HG02763 (cell line): ENCODE results near the gene OAS3.
"Not testable (repeated sequence)": the region's sequence is repeated elsewhere in the genome, so short reads cannot be mapped to it uniquely, and the experiment has no call there.

Experiments
- ATAC-seq: cut with Tn5 transposase; IDR thresholded peaks from one replicate; pipeline ENCODE4 v1.9.1; 2021; ENCODE audit warnings: mild to moderate bottlenecking, moderate library complexity; ENCODE audit not compliant: unreplicated experiment

The OAS3 gene

GRCh38 chr12:112948806-112949205 lies 10.5 kb downstream of the OAS3 start:
- no peak for ATAC-seq

GRCh38 chr12:112950701-112951100 lies 12.4 kb downstream of the OAS3 start:
- ATAC-seq = no peak

GRCh38 chr12:112957125-112957524 lies 18.9 kb downstream of the OAS3 start:
- ATAC-seq = not testable (repeated sequence)

GRCh38 chr12:112961074-112961473 lies 22.8 kb downstream of the OAS3 start:
- ATAC-seq = no peak

- ATAC-seq = no peak
Observed at GRCh38 chr12:112961536-112961935, 23.3 kb downstream of the OAS3 start.

GRCh38 chr12:112962561-112962960 lies 24.3 kb downstream of the OAS3 start:
- ATAC-seq = no peak

- ATAC-seq = no peak
Observed at GRCh38 chr12:112963227-112963861, 25.1 kb downstream of the OAS3 start.

GRCh38 chr12:112964067-112964670 lies 25.9 kb downstream of the OAS3 start:
- no peak for ATAC-seq

GRCh38 chr12:112964915-112965314 lies 26.6 kb downstream of the OAS3 start:
- no peak for ATAC-seq

- ATAC-seq = no peak
Observed at GRCh38 chr12:112965643-112966042, 27.4 kb downstream of the OAS3 start.

- no peak for ATAC-seq
Observed at GRCh38 chr12:112967306-112967705, 29.0 kb downstream of the OAS3 start.

GRCh38 chr12:112967858-112968257 lies 29.6 kb downstream of the OAS3 start:
- ATAC-seq = no peak

- ATAC-seq = no peak
Observed at GRCh38 chr12:112969547-112970306, 31.5 kb downstream of the OAS3 start.

- no peak for ATAC-seq
Observed at GRCh38 chr12:112970391-112970790, 32.1 kb downstream of the OAS3 start.

- no peak for ATAC-seq
Observed at GRCh38 chr12:112971248-112971647, 33.0 kb downstream of the OAS3 start.

- no peak for ATAC-seq
Observed at GRCh38 chr12:112973011-112973735, 34.9 kb downstream of the OAS3 start.

GRCh38 chr12:112973818-112974231 lies 35.6 kb downstream of the OAS3 start:
- no peak for ATAC-seq

GRCh38 chr12:112974904-112975303 lies 36.6 kb downstream of the OAS3 start:
- ATAC-seq = no peak

GRCh38 chr12:112977139-112977538 lies 38.9 kb downstream of the OAS3 start:
- no peak for ATAC-seq

- ATAC-seq = no peak
Observed at GRCh38 chr12:112977641-112978040, 39.4 kb downstream of the OAS3 start.
